ENCODE data around the gene DRG1. TPM values are rescaled to one million over a fixed set of nuclear protein-coding genes. Genes with fewer than 3 reads are reported as not detected.
"Not testable (repeated sequence)": the region's sequence is repeated elsewhere in the genome, so short reads cannot be mapped to it uniquely, and the experiment has no call there.

DRG1 gene
- total RNA-seq (2014; rRNA removed; shearing (Covaris generic)): 69.5 and 73.6 TPM in 2 replicates

GRCh38 chr22:31399211-31400022 lies at the start of gene DRG1:
Gene DRG1, plus strand, starts transcription at chr22:31399604. Its CDS starts 80 bp downstream, at chr22:31399684.
- peak; percentile 88 for DNase-seq (ENCODE audit: low spot score)

GRCh38 chr22:31349960-31350359 lies 49.4 kb upstream of the DRG1 start:
- DNase-seq (ENCODE audit: low spot score): no peak

- peak; percentile 14 for DNase-seq (ENCODE audit: low spot score)
These were observed 49.0 kb upstream of the DRG1 start for GRCh38 chr22:31350410-31350863.

- DNase-seq (ENCODE audit: low spot score): no peak
These were observed 44.9 kb upstream of the DRG1 start for GRCh38 chr22:31354515-31354914.

- no peak for DNase-seq (ENCODE audit: low spot score)
These were observed 39.4 kb upstream of the DRG1 start for GRCh38 chr22:31360029-31360428.

GRCh38 chr22:31361743-31362142 lies 37.7 kb upstream of the DRG1 start:
- DNase-seq (ENCODE audit: low spot score): no peak

GRCh38 chr22:31363885-31364465 lies 35.4 kb upstream of the DRG1 start:
- no peak for DNase-seq (ENCODE audit: low spot score)

GRCh38 chr22:31367426-31367825 lies 32.0 kb upstream of the DRG1 start:
- DNase-seq (ENCODE audit: low spot score): no peak

GRCh38 chr22:31377612-31378011 lies 21.8 kb upstream of the DRG1 start:
- DNase-seq (ENCODE audit: low spot score): no peak

- DNase-seq (ENCODE audit: low spot score): no peak
These were observed 21.3 kb upstream of the DRG1 start for GRCh38 chr22:31378123-31378522.

GRCh38 chr22:31378651-31379050 lies 20.8 kb upstream of the DRG1 start:
- DNase-seq (ENCODE audit: low spot score): not testable (repeated sequence)

- DNase-seq (ENCODE audit: low spot score): no peak
These were observed 5.5 kb upstream of the DRG1 start for GRCh38 chr22:31393893-31394292.

- no peak for DNase-seq (ENCODE audit: low spot score)
These were observed 5.1 kb upstream of the DRG1 start for GRCh38 chr22:31394326-31394725.

- no peak for DNase-seq (ENCODE audit: low spot score)
These were observed 1.2 kb upstream of the DRG1 start for GRCh38 chr22:31398231-31398630.

GRCh38 chr22:31400023-31400397 lies 606 bp downstream of the DRG1 start:
- DNase-seq (ENCODE audit: low spot score): no peak

- DNase-seq (ENCODE audit: low spot score): not testable (repeated sequence)
These were observed 2.9 kb downstream of the DRG1 start for GRCh38 chr22:31402350-31402749.

GRCh38 chr22:31425331-31426050 lies 26.1 kb downstream of the DRG1 start:
- no peak for DNase-seq (ENCODE audit: low spot score)

GRCh38 chr22:31431950-31432349 lies 32.5 kb downstream of the DRG1 start:
- no peak for DNase-seq (ENCODE audit: low spot score)

GRCh38 chr22:31436132-31436531 lies 36.7 kb downstream of the DRG1 start:
- no peak for DNase-seq (ENCODE audit: low spot score)

- no peak for DNase-seq (ENCODE audit: low spot score)
These were observed 40.4 kb downstream of the DRG1 start for GRCh38 chr22:31439808-31440207.

GRCh38 chr22:31440681-31441080 lies 41.3 kb downstream of the DRG1 start:
- DNase-seq (ENCODE audit: low spot score): no peak

GRCh38 chr22:31441652-31442051 lies 42.2 kb downstream of the DRG1 start:
- DNase-seq (ENCODE audit: low spot score): no peak

Measured in H4 (cell line).